ENCODE data around the gene HHIP. TPM values are rescaled to one million over a fixed set of nuclear protein-coding genes. Genes with fewer than 3 reads are reported as not detected.
A peak's percentile ranks its signal among the peaks of the same experiment; 100 is the strongest.
"Not testable (repeated sequence)": the region's sequence is repeated elsewhere in the genome, so short reads cannot be mapped to it uniquely, and the experiment has no call there.

HHIP gene
- total RNA-seq, 4 donors from 2014 or later, result 0.15 to 1.5 TPM; not detected in 2

GRCh38 chr4:144778364-144778763 is 132.4 kb downstream of the HHIP start:
- intact Hi-C loops (cut with DNase I; ENCODE audit: low total_unique reads), result no loop called here

DNA sequence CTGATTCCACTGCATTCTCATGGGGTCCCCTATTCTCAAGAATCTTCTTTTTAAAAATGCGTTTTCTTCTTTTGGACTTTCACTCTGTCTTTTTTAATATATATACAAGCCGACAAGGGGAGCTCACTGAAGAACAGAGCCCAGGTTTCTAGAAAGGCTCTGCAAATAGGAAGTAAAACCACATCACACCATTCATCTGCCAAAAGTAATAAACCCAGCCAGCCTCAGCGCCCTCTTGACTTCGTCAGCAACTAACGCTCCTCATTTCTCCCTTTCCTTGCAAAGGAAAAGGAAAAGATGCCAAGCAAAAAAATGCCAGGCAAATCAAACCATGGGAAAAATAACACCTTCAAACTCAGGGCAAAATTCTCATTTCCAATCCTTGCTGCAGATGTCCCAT is 136.4 kb downstream of the HHIP start:
- H3K9me3 ChIP-seq, result no peaks in the 10 kb centered on the region
- intact Hi-C loops (cut with DNase I; ENCODE audit: low total_unique reads), result no loop called here
- H3K36me3 ChIP-seq, result no peaks in the 10 kb centered on the region
- no peak for TF ChIP-seq POLR2A (IDR thresholded peaks at IDR 0.05)
- TF ChIP-seq, protein P1, sequence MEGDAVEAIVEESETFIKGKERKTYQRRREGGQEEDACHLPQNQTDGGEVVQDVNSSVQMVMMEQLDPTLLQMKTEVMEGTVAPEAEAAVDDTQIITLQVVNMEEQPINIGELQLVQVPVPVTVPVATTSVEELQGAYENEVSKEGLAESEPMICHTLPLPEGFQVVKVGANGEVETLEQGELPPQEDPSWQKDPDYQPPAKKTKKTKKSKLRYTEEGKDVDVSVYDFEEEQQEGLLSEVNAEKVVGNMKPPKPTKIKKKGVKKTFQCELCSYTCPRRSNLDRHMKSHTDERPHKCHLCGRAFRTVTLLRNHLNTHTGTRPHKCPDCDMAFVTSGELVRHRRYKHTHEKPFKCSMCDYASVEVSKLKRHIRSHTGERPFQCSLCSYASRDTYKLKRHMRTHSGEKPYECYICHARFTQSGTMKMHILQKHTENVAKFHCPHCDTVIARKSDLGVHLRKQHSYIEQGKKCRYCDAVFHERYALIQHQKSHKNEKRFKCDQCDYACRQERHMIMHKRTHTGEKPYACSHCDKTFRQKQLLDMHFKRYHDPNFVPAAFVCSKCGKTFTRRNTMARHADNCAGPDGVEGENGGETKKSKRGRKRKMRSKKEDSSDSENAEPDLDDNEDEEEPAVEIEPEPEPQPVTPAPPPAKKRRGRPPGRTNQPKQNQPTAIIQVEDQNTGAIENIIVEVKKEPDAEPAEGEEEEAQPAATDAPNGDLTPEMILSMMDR (IDR thresholded peaks at IDR 0.05), result no peak
- no peaks in the 10 kb centered on the region for H3K27me3 ChIP-seq
- H3K27ac ChIP-seq, result no peak overlapping the region
- no peak for DNase-seq
- no peak overlapping the region for H3K4me3 ChIP-seq
- H3K4me1 ChIP-seq, result no peaks in the 10 kb centered on the region

More at GRCh38 chr4:144778364-144778763, 132.4 kb downstream of the HHIP start:
- H3K36me3 ChIP-seq, result no peaks in the 10 kb centered on the region
- no peaks in the 10 kb centered on the region for H3K9me3 ChIP-seq
- no peak for DNase-seq
- H3K27me3 ChIP-seq, result no peaks in the 10 kb centered on the region
- H3K27ac ChIP-seq, result no peak overlapping the region
- H3K4me1 ChIP-seq, result no peaks in the 10 kb centered on the region
- TF ChIP-seq, protein P1 (IDR thresholded peaks at IDR 0.05), result no peak
- no peak for TF ChIP-seq POLR2A (IDR thresholded peaks at IDR 0.05)
- no peak overlapping the region for H3K4me3 ChIP-seq

DNA sequence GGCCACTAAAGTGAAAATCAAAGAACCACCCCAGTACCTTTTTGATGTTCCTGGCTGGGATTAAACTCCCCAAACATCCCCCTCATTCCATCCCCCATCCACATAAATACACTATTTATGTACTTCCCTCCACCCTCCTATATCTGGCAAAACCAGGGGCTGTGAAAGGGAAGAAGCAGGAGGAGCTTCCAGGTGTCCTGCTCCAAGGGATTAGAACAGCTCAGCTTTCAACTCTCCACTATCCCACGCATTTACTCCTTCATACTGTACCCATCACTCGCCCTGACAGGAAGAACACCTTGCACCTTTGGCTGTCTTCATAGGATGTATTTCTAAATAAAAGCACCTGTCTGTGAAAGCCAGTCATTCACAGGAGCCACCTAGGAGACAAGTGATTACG is 140.0 kb downstream of the HHIP start:
- no peak for DNase-seq
- H3K27me3 ChIP-seq, result no peaks in the 10 kb centered on the region
- no peak overlapping the region for H3K4me3 ChIP-seq
- no peaks in the 10 kb centered on the region for H3K9me3 ChIP-seq
- no peak overlapping the region for H3K27ac ChIP-seq
- TF ChIP-seq, protein P1 (IDR thresholded peaks at IDR 0.05), result no peak
- no peak for TF ChIP-seq POLR2A (IDR thresholded peaks at IDR 0.05)
- intact Hi-C loops (cut with DNase I; ENCODE audit: low total_unique reads), result no loop called here
- no peaks in the 10 kb centered on the region for H3K4me1 ChIP-seq
- no peaks in the 10 kb centered on the region for H3K36me3 ChIP-seq

DNA sequence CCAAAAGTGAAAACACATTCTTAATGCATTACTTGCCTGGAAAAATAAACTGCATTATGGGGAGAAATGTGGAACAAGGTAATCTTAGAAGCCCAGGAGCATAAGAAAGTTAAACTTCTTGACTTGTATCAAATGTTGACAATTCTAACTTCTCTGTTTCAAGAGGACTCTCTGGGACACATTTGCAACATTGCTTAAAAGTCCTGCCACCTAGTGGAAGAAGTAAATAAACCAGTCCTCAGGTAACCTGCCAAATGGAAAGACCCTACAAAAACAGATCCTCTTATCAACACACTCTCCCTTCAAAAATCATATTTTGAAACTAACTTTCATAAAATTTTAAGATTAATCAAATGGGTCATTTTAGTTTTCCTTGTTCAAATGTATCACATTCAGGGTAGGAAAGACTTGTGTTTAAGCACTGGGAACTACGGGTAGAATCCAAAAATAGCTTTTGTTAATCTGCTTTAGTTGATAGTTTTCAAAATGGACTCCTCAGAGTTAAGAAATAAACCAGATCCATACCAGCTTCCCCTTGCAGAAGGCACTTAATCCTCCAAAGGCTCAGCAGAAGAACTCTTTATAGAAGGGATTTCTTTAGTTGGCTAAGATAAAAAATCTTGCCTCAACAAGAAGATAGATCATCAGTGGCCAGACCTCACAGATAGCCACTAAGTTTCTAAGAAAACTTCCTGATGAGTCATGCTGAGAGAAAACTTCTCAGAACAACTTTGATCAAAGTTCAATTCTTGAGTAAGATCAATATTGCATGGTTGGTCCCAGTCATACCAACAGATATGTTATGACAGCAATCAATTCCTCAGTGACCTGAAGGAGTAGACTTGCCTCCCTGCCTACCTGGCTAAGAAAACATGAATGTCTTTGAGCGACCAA is 141.7 kb downstream of the HHIP start:
- intact Hi-C loops (cut with DNase I; ENCODE audit: low total_unique reads), result no loop called here
- H3K27me3 ChIP-seq, result no peaks in the 10 kb centered on the region
- TF ChIP-seq, protein P1 (IDR thresholded peaks at IDR 0.05), result peak in 3 of 4 experiments; percentile 10 to 22 (median 17)
- no peak for TF ChIP-seq POLR2A (IDR thresholded peaks at IDR 0.05)
- DNase-seq, result no peak
- no peaks in the 10 kb centered on the region for H3K4me1 ChIP-seq
- H3K4me3 ChIP-seq, result no peak overlapping the region
- H3K9me3 ChIP-seq, result no peaks in the 10 kb centered on the region
- H3K36me3 ChIP-seq, result no peaks in the 10 kb centered on the region
- no peak overlapping the region for H3K27ac ChIP-seq

GRCh38 chr4:144788469-144788868 is 142.5 kb downstream of the HHIP start:
- intact Hi-C loops (cut with DNase I; ENCODE audit: low total_unique reads), result no loop called here
- Histone ChIP-seq H3K4me1 (no peaks in the 10 kb centered on the region), H3K36me3 (no peaks in the 10 kb centered on the region), H3K27me3 (no peaks in the 10 kb centered on the region), H3K9me3 (no peaks in the 10 kb centered on the region), H3K4me3 (no peak overlapping the region), H3K27ac (no peak overlapping the region)
- TF ChIP-seq, protein P1 (IDR thresholded peaks at IDR 0.05), result no peak
- no peak for DNase-seq

DNA sequence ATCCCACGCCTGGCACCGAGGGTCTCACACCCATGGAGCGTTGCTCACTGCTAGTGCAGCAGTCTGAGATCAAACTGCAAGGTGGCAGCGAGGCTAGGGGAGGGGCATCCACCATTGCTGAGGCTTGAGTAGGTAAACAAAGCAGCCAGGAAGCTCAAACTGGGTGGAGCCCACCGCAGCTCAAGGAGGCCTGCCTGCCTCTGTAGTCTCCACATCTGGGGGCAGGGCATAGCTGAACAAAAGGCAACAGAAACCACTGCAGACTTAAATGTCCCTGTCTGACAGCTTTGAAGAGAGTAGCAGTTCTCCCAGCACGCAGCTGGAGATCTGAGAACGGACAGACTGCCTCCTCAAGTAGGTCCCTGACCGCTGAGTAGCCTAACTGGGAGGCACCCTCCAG is 146.0 kb downstream of the HHIP start:
- H3K4me3 ChIP-seq; DNase-seq; H3K27ac ChIP-seq; H3K36me3 ChIP-seq; H3K4me1 ChIP-seq; H3K9me3 ChIP-seq; H3K27me3 ChIP-seq; intact Hi-C loops (cut with DNase I; ENCODE audit: low total_unique reads): not testable (repeated sequence)
